ENCODE data around the gene KCNQ1.

The KCNQ1 gene

GRCh38 chr11:2461253-2461955 lies 16.6 kb downstream of the KCNQ1 start:
- DNase-seq (ENCODE audit: low read depth, low spot score): no peak

- DNase-seq (ENCODE audit: low read depth, low spot score): no peak
Measured at GRCh38 chr11:2461956-2462542, 17.2 kb downstream of the KCNQ1 start.

- no peak for DNase-seq (ENCODE audit: low read depth, low spot score)
Measured at GRCh38 chr11:2462543-2462985, 17.8 kb downstream of the KCNQ1 start.

GRCh38 chr11:2462986-2463765 lies 18.4 kb downstream of the KCNQ1 start:
- no peak for DNase-seq (ENCODE audit: low read depth, low spot score)

GRCh38 chr11:2463766-2464277 lies 19.0 kb downstream of the KCNQ1 start:
- no peak for DNase-seq (ENCODE audit: low read depth, low spot score)

GRCh38 chr11:2464451-2465165 lies 19.8 kb downstream of the KCNQ1 start:
- no peak for DNase-seq (ENCODE audit: low read depth, low spot score)

GRCh38 chr11:2465202-2466068 lies 20.6 kb downstream of the KCNQ1 start:
- DNase-seq (ENCODE audit: low read depth, low spot score): no peak

DNA sequence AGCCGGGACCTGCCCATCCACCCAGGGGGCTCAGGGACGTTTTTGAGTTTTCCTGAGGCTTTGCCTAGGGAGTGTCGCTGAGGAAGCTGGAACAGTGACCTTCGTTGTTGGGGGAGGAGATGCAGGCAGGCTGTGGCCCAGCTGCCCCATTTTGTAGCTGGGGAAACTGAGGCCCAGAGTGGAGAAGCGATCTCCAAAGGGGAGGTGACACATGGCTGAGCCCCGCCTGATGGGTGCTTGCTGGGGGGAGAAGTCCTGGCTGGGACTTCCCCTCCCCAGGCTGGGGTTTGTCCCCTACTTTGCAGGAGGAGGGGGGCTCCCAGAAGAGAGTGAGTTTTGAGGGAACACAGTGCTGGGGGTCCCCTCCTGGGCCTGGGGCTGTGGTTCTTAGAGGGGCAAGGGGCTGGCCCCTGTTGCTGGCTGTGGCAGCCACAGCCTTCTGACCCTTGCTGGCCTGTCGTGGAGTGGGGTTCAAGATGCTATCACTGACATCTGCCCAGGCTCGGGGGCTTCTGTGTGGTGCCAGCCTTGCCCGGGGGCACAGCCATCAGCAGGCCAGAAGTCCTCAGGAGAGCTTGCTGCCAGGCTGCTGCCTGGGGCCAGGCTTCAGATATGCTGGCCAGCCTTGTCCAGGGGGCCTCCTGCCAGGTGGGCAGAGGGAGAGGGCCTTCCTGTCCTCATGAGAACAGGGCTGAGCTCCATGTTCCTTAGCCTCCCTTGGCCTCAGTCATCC lies 21.4 kb downstream of the KCNQ1 start:
- no peak for DNase-seq (ENCODE audit: low read depth, low spot score)

DNA sequence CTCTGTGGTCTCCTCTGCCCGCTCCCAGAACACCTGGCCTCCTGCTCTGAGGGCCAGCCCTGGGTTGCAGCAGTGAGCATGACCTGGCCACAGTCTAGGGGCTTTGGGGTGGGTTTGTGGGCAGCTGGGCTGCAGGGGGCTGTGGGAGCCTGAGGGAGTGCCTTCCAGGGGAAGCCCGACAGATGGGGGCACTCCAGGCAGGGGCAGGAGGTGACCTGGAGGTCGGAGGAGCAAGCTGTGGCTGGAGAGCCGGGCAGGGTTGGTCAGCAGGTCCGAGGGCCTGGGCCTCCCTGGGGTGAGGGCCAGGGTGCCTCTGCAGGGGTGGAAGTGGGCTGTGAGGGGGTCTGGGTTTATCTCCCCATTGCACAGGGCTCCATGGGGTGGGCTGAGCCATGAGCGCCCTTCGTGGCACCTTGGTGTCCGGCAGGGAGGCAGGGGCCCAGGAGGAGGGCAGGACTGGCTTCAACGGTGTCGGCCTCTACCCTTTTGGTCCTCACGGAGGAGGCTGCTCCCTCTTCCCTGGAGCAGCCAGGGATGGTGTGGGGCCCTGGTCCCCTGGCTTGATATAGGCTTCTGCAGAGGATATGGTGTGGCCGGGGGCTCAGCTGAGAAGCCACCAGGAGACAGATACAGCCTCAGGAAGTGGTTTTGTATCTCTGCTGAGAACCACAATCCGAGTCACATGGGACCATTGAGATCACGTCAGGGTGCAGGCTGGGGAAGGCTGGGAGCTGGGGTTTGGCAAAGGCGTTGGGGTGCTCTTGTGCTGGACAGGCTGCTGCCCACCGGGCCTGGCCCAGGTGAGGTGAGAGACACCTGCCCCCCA lies 22.3 kb downstream of the KCNQ1 start:
- no peak for DNase-seq (ENCODE audit: low read depth, low spot score)

DNA sequence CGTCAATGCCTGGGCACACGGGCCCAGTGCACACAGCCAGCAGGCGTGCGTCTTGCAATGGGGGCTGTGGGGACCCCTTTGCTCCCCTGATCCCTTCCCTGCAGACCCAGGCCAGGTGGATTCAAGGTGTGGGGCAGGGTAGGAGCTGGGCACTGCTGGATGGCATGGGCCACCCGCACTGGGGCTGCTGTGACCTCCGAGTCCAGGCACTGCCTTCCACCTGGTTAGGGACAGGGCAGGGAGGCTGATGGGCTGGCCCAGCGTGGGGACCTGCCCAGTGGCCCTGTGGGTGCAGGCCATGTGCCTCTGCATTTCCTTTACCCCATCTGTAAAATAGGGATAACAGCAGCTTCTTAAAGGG lies 22.9 kb downstream of the KCNQ1 start:
- no peak for DNase-seq (ENCODE audit: low read depth, low spot score)

DNA sequence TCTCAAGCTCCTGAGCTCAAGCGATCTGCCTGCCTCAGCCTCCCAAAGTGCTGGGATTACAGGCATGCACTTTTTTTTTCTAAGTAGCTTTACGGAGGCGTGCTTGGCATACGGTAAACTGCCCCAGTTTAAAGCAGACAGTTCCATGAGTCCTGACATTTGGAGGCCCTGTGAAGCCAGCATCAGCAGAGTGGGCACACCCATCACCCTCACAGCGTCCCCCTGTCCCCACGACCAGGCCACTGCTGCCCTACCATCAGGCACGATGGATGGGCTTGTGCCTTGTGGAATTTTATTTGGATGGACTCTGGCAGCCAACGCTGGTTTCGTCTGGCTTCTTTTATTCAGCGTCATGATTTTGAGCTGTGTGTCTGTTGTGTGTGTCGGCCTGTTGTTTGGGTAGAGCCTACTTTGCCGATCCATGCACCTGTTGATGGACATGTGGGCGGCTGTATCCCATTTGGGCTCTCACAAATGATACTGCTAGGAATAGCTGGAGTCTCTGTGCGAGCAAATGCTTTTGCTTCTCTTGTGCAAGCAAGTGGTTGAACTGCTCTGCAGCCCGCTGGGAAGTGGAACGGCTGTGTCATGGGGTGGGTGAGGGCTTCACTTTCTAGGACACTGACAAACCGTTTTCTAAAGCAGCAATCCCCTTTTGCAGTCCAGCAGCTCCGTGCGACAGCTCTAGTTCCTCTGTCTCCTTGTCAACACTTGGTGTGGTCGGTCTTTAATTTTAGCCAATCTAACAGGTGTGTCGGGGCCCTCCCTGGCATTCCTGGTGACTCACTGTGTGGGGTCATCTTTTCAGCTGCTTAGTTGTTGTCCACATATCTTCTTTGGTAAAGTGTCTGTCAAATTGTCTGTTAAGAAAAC lies 23.8 kb downstream of the KCNQ1 start:
- DNase-seq (ENCODE audit: low read depth, low spot score): no peak

- DNase-seq (ENCODE audit: low read depth, low spot score): no peak
Measured at GRCh38 chr11:2470495-2470894, 25.7 kb downstream of the KCNQ1 start.

DNA sequence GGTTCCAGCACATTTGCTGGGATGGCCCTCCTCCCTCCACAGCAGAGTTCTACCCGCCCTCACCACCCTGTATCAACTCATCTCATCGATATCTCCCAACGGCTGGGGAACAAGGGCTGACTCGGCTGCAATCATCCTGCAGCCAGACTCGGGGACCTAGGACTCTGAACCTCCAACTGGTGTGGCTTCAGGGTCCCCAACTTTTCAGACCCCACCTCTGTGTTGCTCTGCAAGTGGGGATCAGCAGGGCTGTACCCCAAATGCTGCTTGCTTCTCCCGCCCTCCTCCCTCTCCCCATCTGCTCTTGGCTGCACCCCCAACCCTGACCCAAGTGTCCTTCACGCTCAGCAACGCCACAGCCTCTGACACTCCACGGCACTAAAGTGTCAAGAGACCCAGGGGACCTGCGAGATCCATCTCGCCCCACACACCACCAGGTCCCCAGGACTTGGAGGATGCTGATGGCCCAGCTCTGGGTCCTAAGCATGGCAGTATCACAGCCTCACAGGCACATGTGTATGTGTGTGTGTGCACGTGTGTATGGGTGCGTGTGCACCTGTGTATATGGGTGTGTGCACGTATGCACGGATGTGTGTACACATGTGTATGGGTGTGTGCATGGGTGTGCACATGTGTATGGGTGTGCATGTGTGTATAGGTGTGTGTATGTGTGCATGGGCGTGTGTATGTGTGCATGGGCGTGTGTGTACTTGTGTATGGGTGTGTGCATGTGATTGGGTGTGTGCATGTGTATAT lies 26.4 kb downstream of the KCNQ1 start:
- no peak for DNase-seq (ENCODE audit: low read depth, low spot score)

- DNase-seq (ENCODE audit: low read depth, low spot score): no peak
Measured at GRCh38 chr11:2471804-2472096, 26.9 kb downstream of the KCNQ1 start.

DNA sequence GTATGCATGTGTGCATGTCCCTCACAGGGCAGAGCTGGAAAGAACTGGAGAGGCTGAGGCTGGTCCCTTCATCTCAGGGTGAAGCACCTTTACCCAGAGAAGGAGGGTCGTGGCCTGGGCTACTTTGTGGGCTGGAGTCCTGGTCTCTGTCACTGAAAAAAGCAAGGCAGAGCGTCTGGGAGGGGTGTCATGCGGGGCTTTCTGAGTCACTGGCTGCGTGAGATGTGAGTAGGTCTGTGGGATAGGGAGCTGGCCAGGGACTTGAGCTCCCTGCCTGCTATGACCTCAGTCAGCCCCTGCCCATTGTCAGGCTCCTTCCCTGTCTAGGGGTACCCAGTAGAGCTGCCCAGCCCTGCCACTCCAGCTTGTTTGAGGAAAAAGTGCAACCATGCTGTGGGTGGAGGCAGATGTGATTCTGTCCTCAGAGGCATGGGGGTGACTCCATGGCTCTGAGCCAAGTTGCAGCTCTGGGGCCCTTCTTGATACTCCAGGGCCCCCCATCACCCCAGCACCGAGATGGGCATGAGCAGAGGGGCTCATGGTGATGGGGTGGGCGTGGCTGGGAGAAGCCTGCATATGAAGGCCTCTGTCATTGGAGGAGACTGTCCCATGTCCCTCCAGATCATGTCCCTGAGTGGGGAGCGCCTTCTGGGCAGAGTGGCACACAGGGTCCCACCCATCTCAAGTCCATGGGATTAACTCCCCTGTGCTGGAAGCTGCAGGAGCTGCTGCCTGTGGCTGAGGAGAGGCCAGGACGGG lies 27.8 kb downstream of the KCNQ1 start:
- no peak for DNase-seq (ENCODE audit: low read depth, low spot score)

GRCh38 chr11:2473361-2474058 lies 28.7 kb downstream of the KCNQ1 start:
- no peak for DNase-seq (ENCODE audit: low read depth, low spot score)

Data from iPS DF 19.7 (cell line).